ENCODE results near the gene TEKT2. TPM values are rescaled to one million over a fixed set of nuclear protein-coding genes. Genes with fewer than 3 reads are reported as not detected.

Gene TEKT2
- total RNA-seq, 2 donors from 2014 or later: 1.3 to 1.6 TPM

DNA sequence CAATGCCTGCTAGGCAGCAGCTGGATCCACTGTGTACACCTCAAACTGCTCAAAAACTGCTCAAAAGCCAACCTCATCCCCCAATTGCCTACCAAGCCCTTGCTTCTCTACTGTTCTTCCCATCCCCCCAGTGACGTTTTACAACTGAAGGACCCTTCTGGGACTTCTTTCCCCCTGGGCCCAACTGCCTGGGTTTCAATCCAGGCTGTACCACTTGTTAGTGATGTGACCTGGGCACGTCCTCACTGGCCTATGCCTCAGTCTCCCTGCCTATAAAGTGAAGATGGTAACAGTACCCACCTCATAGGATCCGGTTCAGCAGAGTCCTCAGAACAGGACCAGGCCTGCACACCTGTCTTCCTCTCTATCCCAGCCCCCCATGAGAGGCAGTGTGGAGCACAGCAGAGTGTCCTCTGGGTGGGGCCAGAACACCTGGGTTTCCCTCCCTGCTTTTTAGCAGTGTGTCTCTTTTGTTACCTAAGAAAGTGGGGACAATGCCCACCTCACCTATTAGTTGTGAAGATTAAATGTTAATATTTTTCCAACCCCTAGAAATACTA is 1.9 kb upstream of the TEKT2 start:
- ATAC-seq: no peak
- no peak overlapping the region for H3K27ac ChIP-seq
- H3K4me3 ChIP-seq: no peak overlapping the region
- no peaks in the 10 kb centered on the region for H3K9me3 ChIP-seq
- DNase-seq: no peak
- no peaks in the 10 kb centered on the region for H3K27me3 ChIP-seq
- H3K36me3 ChIP-seq (replicated peaks in 1 of 2; ENCODE audit: insufficient read depth in 1 of 2, low read depth in 2 of 2): no peaks in the 10 kb centered on the region
- intact Hi-C loops (cut with DNase I): no loop called here
- H3K4me1 ChIP-seq: peaks cover 15% of the 10 kb centered on the region
- 60 to 61% methylated on average over 3 of the region's 3 CpGs for WGBS, 2 donors
- TF ChIP-seq POLR2A (IDR thresholded peaks at IDR 0.05): no peak
- TF ChIP-seq, protein P1, sequence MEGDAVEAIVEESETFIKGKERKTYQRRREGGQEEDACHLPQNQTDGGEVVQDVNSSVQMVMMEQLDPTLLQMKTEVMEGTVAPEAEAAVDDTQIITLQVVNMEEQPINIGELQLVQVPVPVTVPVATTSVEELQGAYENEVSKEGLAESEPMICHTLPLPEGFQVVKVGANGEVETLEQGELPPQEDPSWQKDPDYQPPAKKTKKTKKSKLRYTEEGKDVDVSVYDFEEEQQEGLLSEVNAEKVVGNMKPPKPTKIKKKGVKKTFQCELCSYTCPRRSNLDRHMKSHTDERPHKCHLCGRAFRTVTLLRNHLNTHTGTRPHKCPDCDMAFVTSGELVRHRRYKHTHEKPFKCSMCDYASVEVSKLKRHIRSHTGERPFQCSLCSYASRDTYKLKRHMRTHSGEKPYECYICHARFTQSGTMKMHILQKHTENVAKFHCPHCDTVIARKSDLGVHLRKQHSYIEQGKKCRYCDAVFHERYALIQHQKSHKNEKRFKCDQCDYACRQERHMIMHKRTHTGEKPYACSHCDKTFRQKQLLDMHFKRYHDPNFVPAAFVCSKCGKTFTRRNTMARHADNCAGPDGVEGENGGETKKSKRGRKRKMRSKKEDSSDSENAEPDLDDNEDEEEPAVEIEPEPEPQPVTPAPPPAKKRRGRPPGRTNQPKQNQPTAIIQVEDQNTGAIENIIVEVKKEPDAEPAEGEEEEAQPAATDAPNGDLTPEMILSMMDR (IDR thresholded peaks at IDR 0.05): no peak

DNA sequence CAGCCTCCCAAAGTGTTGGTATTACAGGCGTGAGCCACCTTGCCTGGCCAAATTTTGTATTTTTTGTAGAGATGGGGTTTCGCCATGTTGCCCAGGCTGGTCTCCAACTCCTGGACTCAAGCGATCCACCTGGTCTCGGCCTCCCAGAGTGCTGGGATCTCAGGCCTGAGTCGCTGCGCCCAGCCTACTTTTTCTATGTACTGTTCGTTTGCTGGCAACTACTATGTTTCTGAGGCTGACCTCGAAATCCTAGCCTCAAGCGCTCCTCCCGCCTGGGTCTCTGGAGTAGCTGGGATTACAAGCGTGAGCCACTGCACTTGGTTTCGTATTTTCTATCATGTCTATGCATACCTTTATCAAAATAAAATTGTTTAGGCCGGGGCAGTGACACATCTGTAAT is 675 bp upstream of the TEKT2 start:
- H3K4me3 ChIP-seq: no peak overlapping the region
- H3K27me3 ChIP-seq: no peaks in the 10 kb centered on the region
- no peaks in the 10 kb centered on the region for H3K9me3 ChIP-seq
- H3K4me1 ChIP-seq: peaks cover 17% of the 10 kb centered on the region
- 85 to 87% methylated on average over 12 to 13 of the region's 13 CpGs for WGBS, 2 donors
- DNase-seq (no peak), ATAC-seq (no peak)
- H3K27ac ChIP-seq: no peak overlapping the region
- intact Hi-C loops (cut with DNase I): no loop called here
- H3K36me3 ChIP-seq (replicated peaks in 1 of 2; ENCODE audit: insufficient read depth in 1 of 2, low read depth in 2 of 2): no peaks in the 10 kb centered on the region
- TF ChIP-seq POLR2A (IDR thresholded peaks at IDR 0.05): no peak
- TF ChIP-seq, protein P1 (IDR thresholded peaks at IDR 0.05): no peak

DNA sequence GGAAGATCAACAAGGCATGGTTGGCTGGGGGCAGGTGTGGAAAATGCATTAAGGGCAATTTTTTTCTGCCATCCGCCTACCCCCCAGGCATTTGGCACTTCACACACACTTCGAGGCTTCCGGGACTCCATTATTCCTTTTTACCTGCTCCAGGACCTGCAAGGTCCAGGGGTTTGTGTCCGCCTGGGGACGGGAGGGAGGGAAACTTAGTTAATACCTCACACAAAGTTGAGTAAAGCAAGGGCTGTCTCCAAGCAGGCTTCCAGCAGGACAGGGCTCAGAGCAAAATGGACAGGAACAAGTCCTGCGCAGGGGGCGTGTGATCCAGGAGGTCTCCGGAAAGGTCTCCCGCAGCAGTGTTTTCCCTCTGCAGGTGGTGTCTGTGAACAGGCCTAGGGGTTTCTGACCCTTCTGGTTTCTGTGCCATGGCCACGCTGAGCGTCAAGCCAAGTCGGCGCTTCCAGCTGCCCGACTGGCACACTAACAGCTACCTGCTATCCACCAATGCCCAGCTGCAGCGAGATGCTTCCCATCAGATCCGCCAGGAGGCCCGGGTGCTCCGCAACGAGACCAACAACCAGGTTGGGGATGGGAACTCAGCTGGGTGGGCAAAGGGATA is 712 bp downstream of the TEKT2 start:
- H3K27me3 ChIP-seq: no peaks in the 10 kb centered on the region
- 7 to 26% methylated on average over 9 to 19 of the region's 19 CpGs for WGBS, 2 donors
- TF ChIP-seq POLR2A (IDR thresholded peaks at IDR 0.05): peak in 2 of 3 donors; percentile 29 to 53
- TF ChIP-seq, protein P1 (IDR thresholded peaks at IDR 0.05): peak in 4 of 7 experiments; percentile 19 to 34 (median 32)
- peaks cover 25% of the 10 kb centered on the region for H3K4me1 ChIP-seq
- no peaks in the 10 kb centered on the region for H3K9me3 ChIP-seq
- intact Hi-C loops (cut with DNase I): no loop called here
- ATAC-seq (peak; percentile 15), DNase-seq (peak; percentile 41 to 62 (median 55))
- peak overlapping the region; percentile 27 to 38 for H3K4me3 ChIP-seq
- no peaks in the 10 kb centered on the region for H3K36me3 ChIP-seq (replicated peaks in 1 of 2; ENCODE audit: insufficient read depth in 1 of 2, low read depth in 2 of 2)
- peak overlapping the region; percentile 30 to 76 (median 69) for H3K27ac ChIP-seq

DNA sequence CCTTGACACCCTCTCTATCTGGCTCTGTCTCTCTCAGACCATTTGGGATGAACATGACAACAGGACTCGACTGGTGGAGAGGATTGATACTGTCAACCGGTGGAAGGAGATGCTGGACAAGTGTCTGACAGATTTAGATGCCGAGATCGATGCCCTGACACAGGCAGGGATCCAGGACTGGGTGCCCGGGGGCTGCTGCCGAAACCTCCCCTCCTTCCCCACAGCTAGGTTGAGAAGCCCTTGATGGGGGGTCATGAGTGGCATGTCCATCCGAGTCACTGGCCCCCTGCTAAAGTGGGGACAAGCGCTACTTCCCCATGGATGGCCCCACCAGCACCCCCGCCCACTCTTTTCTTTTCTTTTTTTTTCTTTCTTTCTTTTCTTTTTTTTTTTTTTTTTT is 1.2 kb downstream of the TEKT2 start:
- ATAC-seq (no peak), DNase-seq (no peak)
- Histone ChIP-seq H3K27me3 (no peaks in the 10 kb centered on the region), H3K27ac (peak overlapping the region; percentile 30 to 76 (median 69)), H3K4me1 (peaks cover 30% of the 10 kb centered on the region), H3K9me3 (no peaks in the 10 kb centered on the region), H3K4me3 (no peak overlapping the region), H3K36me3 (replicated peaks in 1 of 2; ENCODE audit: insufficient read depth in 1 of 2, low read depth in 2 of 2) (no peaks in the 10 kb centered on the region)
- 77 to 80% methylated on average over 7 to 8 of the region's 9 CpGs for WGBS, 2 donors
- intact Hi-C loops (cut with DNase I): no loop called here
- TF ChIP-seq, protein P1 (IDR thresholded peaks at IDR 0.05): no peak
- TF ChIP-seq POLR2A (IDR thresholded peaks at IDR 0.05): no peak
